ENCODE data around the gene ITGA2B. TPM values are rescaled to one million over a fixed set of nuclear protein-coding genes. Genes with fewer than 3 reads are reported as not detected.
"Not testable (repeated sequence)": the region's sequence is repeated elsewhere in the genome, so short reads cannot be mapped to it uniquely, and the experiment has no call there.

ITGA2B gene
- total and polyA plus RNA-seq, 2 of the 4 experiments (the other 2 are of a cell fraction) = under 0.01 to 0.26 TPM

DNA sequence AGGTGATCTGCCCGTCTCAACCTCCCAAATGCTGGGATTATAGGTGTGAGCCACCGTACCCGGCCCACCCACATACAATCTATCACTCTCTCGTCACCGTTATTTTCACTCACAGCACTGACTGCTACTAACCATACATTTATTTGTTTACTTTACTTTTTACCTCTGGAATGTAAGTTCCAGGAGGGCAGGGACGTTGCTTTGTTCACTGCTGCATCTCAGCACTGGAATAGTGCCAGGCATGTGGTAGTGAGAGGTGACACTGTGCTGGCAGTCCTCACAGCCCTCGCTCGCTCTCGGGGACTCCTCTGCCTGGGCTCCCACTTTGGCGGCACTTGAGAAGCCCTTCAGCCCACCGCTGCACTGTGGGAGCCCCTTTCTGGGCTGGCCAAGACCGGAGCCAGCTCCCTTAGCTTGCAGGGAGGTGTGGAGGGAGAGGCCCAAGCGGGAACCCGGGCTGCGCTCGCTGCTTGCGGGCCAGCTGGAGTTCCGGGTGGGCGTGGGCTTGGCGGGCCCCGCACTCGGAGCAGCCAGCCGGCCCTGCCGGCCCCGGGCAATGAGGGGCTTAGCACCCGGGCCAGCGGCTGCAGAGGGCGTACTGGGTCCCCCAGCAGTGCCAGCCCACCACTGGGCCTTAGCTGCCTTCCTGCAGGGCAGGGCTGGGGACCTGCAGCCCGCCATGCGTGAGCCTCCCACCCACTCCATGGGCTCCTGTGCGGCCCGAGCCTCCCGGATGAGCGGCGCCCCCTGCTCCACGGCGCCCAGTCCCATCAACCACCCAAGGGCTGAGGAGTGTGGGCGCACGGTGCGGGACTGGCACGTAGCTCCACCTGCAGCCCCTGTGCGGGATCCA lies 20.8 kb downstream of the ITGA2B start:
- in situ Hi-C loops (cut with MboI; ENCODE audit: low sequenced_read_pairs); H3K36me3 ChIP-seq (ENCODE audit: control insufficient read depth, insufficient read depth, low read length); CTCF ChIA-PET; ATAC-seq (ENCODE audit: low read depth); H4K8ac ChIP-seq (ENCODE audit: low read depth in 2 of 2, low read length in 2 of 2); H3K27ac ChIP-seq (ENCODE audit: insufficient read depth, low read length); H3K23ac ChIP-seq (ENCODE audit: low read depth, low read length); H2AFZ ChIP-seq (replicated peaks; ENCODE audit: low read length, poor library complexity); H3K9ac ChIP-seq (ENCODE audit: low read depth, low read length); H4K91ac ChIP-seq (ENCODE audit: insufficient read depth, low read depth, low read length); H2BK5ac ChIP-seq (ENCODE audit: low read depth, low read length, poor library complexity, severe bottlenecking); H3K4me1 ChIP-seq (ENCODE audit: control insufficient read depth, insufficient read depth, low read length); dilution Hi-C loops (cut with HindIII; ENCODE audit: low sequenced_read_pairs, unreplicated experiment); H3K4me2 ChIP-seq (ENCODE audit: low read depth, low read length); H3K9me3 ChIP-seq (ENCODE audit: control insufficient read depth, insufficient read depth, low read length); H2AK9ac ChIP-seq (replicated peaks; ENCODE audit: low read depth, low read length, poor library complexity); H2BK15ac ChIP-seq (ENCODE audit: low read depth, low read length); H3K79me1 ChIP-seq (ENCODE audit: low read depth in 1 of 2, low read length in 2 of 2); H3K18ac ChIP-seq (ENCODE audit: low read depth, low read length); H3K4me3 ChIP-seq (ENCODE audit: insufficient read depth, low read depth, low read length); H4K20me1 ChIP-seq (ENCODE audit: insufficient read depth, low read length); H3K56ac ChIP-seq (ENCODE audit: extremely low read depth, insufficient read depth, low read length); H3K9me1 ChIP-seq (ENCODE audit: insufficient read depth, low read length); H2BK20ac ChIP-seq (ENCODE audit: low read depth, low read length); intact Hi-C loops (cut with micrococcal nuclease); H3K4ac ChIP-seq (ENCODE audit: low read depth, low read length); DNase-seq; BruUV-seq (replicated peaks); POLR2A ChIA-PET (ENCODE audit: unreplicated experiment); H4K5ac ChIP-seq (ENCODE audit: low read depth, low read length); H2AK5ac ChIP-seq (ENCODE audit: low read depth, low read length); H3K14ac ChIP-seq (replicated peaks; ENCODE audit: low read depth, low read length); H2BK120ac ChIP-seq (ENCODE audit: low read depth, low read length): not testable (repeated sequence)
- peaks cover 31% of the 10 kb centered on the region for H3K27me3 ChIP-seq (ENCODE audit: control insufficient read depth, insufficient read depth, low read length)
- 93 to 100% methylated on average over 2 to 13 of the region's 42 CpGs for WGBS, 2 experiments (ENCODE audit: extremely low coverage in 2 of 2, insufficient read length in 1 of 2)
